Smooth muscle cell (in vitro differentiated cells): Measurements from ENCODE around the gene TMED7. TPM values are rescaled to one million over a fixed set of nuclear protein-coding genes. Genes with fewer than 3 reads are reported as not detected.

Source experiments
- DNase-seq: peaks from one replicate; lab custom pipeline; 2025; ENCODE audit not compliant: unreplicated experiment; lab: John Stamatoyannopoulos, UW
- H2AFZ ChIP-seq: fragments of 200-600 bp; sonication (generic); 2 replicates; pipeline ENCODE4 v1.6.0; 2016; ENCODE audit warnings: antibody characterized with exemption, low read depth, mild to moderate bottlenecking
- H3F3A ChIP-seq: fragments of 200-600 bp; sonication (generic); 2 replicates; pipeline ENCODE4 v1.6.0; 2017; ENCODE audit warnings: antibody characterized with exemption, low read depth
- H3K27ac ChIP-seq: fragments of 200-600 bp; sonication (generic); 2 replicates; pipeline ENCODE4 v1.5.1; 2016; ENCODE audit warnings: low read depth, mild to moderate bottlenecking
- H3K27me3 ChIP-seq: fragments of 200-600 bp; sonication (generic); 2 replicates; pipeline ENCODE4 v1.6.1; 2016; ENCODE audit warnings: low read depth, mild to moderate bottlenecking
- H3K36me3 ChIP-seq: fragments of 200-600 bp; sonication (generic); 2 replicates; pipeline ENCODE4 v1.5.1; 2016; ENCODE audit warnings: low read depth
- H3K4me1 ChIP-seq: fragments of 200-600 bp; sonication (generic); 2 replicates; pipeline ENCODE4 v1.5.1; 2016; ENCODE audit warnings: low read depth
- H3K4me2 ChIP-seq: fragments of 200-600 bp; sonication (generic); 2 replicates; pipeline ENCODE4 v1.6.0; 2016; ENCODE audit warnings: mild to moderate bottlenecking
- H3K4me3 ChIP-seq: fragments of 200-600 bp; sonication (generic); 2 replicates; pipeline ENCODE4 v1.5.1; 2016; ENCODE audit warnings: mild to moderate bottlenecking
- H3K79me2 ChIP-seq: fragments of 200-600 bp; sonication (generic); 2 replicates; pipeline ENCODE4 v1.6.0; 2016; ENCODE audit warnings: low read depth, mild to moderate bottlenecking
- H3K9ac ChIP-seq: fragments of 200-600 bp; sonication (generic); 2 replicates; pipeline ENCODE4 v1.6.0; 2016; ENCODE audit warnings: low read depth
- H3K9me3 ChIP-seq: fragments of 200-600 bp; sonication (generic); replicated peaks from 2 replicates; pipeline ENCODE4 v1.5.1; 2016; ENCODE audit warnings: low read depth
- H4K20me1 ChIP-seq: fragments of 200-600 bp; sonication (generic); 2 replicates; pipeline ENCODE4 v1.6.0; 2016; ENCODE audit warnings: low read depth
- WGBS: methylation state at CpG from one replicate; pipeline ENCODE4 v1.1.7; 2016; ENCODE audit warnings: low lambda C conversion rate; 5-methylcytosine and 5-hydroxymethylcytosine counted together
- polyA plus RNA-seq: library from polyadenylated mRNA; unstranded; fragments of >200 nt; fragmentation: Nextera tagmentation; extraction: Ambion mirVana; gene quantifications from 2 replicates; pipeline ENCODE4 v1.2.1, GENCODE V29; 2016
- total RNA-seq: library from RNA; depleted of rRNA; stranded (reverse); fragments of >200 nt; gene quantifications from 2 replicates; pipeline ENCODE4 v1.2.3, GENCODE V29; 2014
- TF ChIP-seq, protein P1 (sequence below): fragments of 200-600 bp; sonication (generic); IDR thresholded peaks from 2 replicates; pipeline ENCODE4 v1.5.1; 2017; ENCODE audit warnings: borderline replicate concordance, mild to moderate bottlenecking, antibody characterized with exemption; ENCODE audit not compliant: insufficient read depth, poor library complexity, severe bottlenecking

Gene TMED7
- total and polyA plus RNA-seq, 2 experiments from 2014 or later: 91.5 to 236 TPM

GRCh38 chr5:115573133-115573532 lies 52.7 kb downstream of the TMED7 start:
- no peak overlapping the region for H3K4me3 ChIP-seq
- H3K36me3 ChIP-seq: no peaks in the 10 kb centered on the region
- DNase-seq: no peak
- H3F3A ChIP-seq: no peaks in the 10 kb centered on the region
- no peak overlapping the region for H3K4me2 ChIP-seq
- no peak overlapping the region for H3K27ac ChIP-seq
- H3K27me3 ChIP-seq: no peaks in the 10 kb centered on the region
- no peaks in the 10 kb centered on the region for H4K20me1 ChIP-seq
- H3K4me1 ChIP-seq: no peaks in the 10 kb centered on the region
- H2AFZ ChIP-seq: no peak overlapping the region
- no peak overlapping the region for H3K9ac ChIP-seq
- 61% methylated on average over 2 of the region's 2 CpGs for WGBS
- no peaks in the 10 kb centered on the region for H3K9me3 ChIP-seq
- TF ChIP-seq, protein P1, sequence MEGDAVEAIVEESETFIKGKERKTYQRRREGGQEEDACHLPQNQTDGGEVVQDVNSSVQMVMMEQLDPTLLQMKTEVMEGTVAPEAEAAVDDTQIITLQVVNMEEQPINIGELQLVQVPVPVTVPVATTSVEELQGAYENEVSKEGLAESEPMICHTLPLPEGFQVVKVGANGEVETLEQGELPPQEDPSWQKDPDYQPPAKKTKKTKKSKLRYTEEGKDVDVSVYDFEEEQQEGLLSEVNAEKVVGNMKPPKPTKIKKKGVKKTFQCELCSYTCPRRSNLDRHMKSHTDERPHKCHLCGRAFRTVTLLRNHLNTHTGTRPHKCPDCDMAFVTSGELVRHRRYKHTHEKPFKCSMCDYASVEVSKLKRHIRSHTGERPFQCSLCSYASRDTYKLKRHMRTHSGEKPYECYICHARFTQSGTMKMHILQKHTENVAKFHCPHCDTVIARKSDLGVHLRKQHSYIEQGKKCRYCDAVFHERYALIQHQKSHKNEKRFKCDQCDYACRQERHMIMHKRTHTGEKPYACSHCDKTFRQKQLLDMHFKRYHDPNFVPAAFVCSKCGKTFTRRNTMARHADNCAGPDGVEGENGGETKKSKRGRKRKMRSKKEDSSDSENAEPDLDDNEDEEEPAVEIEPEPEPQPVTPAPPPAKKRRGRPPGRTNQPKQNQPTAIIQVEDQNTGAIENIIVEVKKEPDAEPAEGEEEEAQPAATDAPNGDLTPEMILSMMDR: no peak
- H3K79me2 ChIP-seq: no peaks in the 10 kb centered on the region

GRCh38 chr5:115571441-115571878 lies 54.4 kb downstream of the TMED7 start:
- no peak for DNase-seq
- no peak overlapping the region for H3K27ac ChIP-seq
- H3K4me1 ChIP-seq: no peaks in the 10 kb centered on the region
- no peaks in the 10 kb centered on the region for H3K79me2 ChIP-seq
- H3F3A ChIP-seq: no peaks in the 10 kb centered on the region
- H3K4me2 ChIP-seq: no peak overlapping the region
- H3K9me3 ChIP-seq: no peaks in the 10 kb centered on the region
- WGBS: 82% methylated on average over 5 of the region's 5 CpGs
- TF ChIP-seq, protein P1: no peak
- H3K27me3 ChIP-seq: no peaks in the 10 kb centered on the region
- H3K4me3 ChIP-seq: no peak overlapping the region
- no peaks in the 10 kb centered on the region for H4K20me1 ChIP-seq
- H3K36me3 ChIP-seq: no peaks in the 10 kb centered on the region
- H2AFZ ChIP-seq: no peak overlapping the region
- H3K9ac ChIP-seq: no peak overlapping the region

- no peak for DNase-seq
- H3F3A ChIP-seq: no peaks in the 10 kb centered on the region
- H3K4me2 ChIP-seq: no peak overlapping the region
- H3K27me3 ChIP-seq: no peaks in the 10 kb centered on the region
- H3K36me3 ChIP-seq: no peaks in the 10 kb centered on the region
- no peak overlapping the region for H2AFZ ChIP-seq
- no peaks in the 10 kb centered on the region for H3K79me2 ChIP-seq
- H3K9ac ChIP-seq: no peak overlapping the region
- 92% methylated on average over 1 of the region's 1 CpG for WGBS
- H3K27ac ChIP-seq: no peak overlapping the region
- no peaks in the 10 kb centered on the region for H3K4me1 ChIP-seq
- TF ChIP-seq, protein P1: no peak
- H3K4me3 ChIP-seq: no peak overlapping the region
- no peaks in the 10 kb centered on the region for H3K9me3 ChIP-seq
- H4K20me1 ChIP-seq: no peaks in the 10 kb centered on the region
Observed at GRCh38 chr5:115568668-115569067, 57.2 kb downstream of the TMED7 start.

DNA sequence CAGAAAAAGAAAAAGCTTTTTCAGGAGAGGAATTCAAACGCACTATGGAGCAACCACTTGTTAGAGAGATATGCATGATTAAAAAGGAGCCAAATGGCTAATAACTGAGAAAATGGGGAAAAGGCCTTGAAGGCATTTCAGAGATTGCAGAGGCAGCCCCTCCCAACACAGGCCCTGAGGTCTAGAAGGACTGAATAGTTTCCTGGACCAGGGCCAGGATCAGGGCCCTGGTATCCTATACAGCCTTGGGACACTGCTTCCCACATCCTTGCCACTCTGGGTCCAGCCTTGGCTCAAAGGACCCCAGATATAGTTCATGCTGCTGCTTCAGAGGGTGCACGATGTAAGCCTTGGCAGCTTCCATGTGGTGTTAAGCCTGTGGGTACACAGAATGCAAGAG lies 60.6 kb downstream of the TMED7 start:
- Histone ChIP-seq H3K4me1 (no peaks in the 10 kb centered on the region), H2AFZ (no peak overlapping the region), H3F3A (no peaks in the 10 kb centered on the region), H3K27me3 (no peaks in the 10 kb centered on the region), H3K4me3 (no peak overlapping the region), H3K4me2 (no peak overlapping the region), H3K27ac (no peak overlapping the region), H3K9me3 (no peaks in the 10 kb centered on the region), H3K9ac (no peak overlapping the region), H3K36me3 (no peaks in the 10 kb centered on the region), H4K20me1 (no peaks in the 10 kb centered on the region), H3K79me2 (no peaks in the 10 kb centered on the region)
- TF ChIP-seq, protein P1: no peak
- no peak for DNase-seq
- WGBS: 76% methylated on average over 2 of the region's 2 CpGs
